Measurements from ENCODE around the gene TP53AIP1. TPM values are rescaled to one million over a fixed set of nuclear protein-coding genes. Genes with fewer than 3 reads are reported as not detected.

TP53AIP1 gene
- total RNA-seq, 1 experiment from 2014 or later, result not detected

GRCh38 chr11:128934926-128935325, 7.7 kb downstream of the TP53AIP1 start:
- H3K14ac ChIP-seq (ENCODE audit: insufficient read depth, low read length), result no peak overlapping the region
- Mint-ChIP-seq H3K4me1 (peaks cover 21 to 30% of the 10 kb centered on the region in 2 experiments), H3K4me3 (no peak overlapping the region), H3K27me3 (ENCODE audit: low read depth) (peaks cover 54% of the 10 kb centered on the region), H3K36me3 (ENCODE audit: insufficient read depth in 1 of 3, low read depth in 3 of 3) (0 out of 7 replicates have a peak, but pooled peaks cover 0 to 3% (median 0%) of the 10 kb centered on the region in 3 experiments), H3K27ac (no peak overlapping the region), H3K9me3 (peaks cover 0 to 3% of the 10 kb centered on the region in 2 experiments; a peak in 2 of 5 replicates)
- H2BK15ac ChIP-seq (ENCODE audit: low read depth, low read length), result no peak overlapping the region
- H4K5ac ChIP-seq (ENCODE audit: insufficient read length, low read depth, low read length), result no peak overlapping the region
- no peak overlapping the region for H3K27ac ChIP-seq (ENCODE audit: insufficient read length, low read depth, low read length)
- no peaks in the 10 kb centered on the region for H3K23me2 ChIP-seq (ENCODE audit: insufficient read length, low read depth, low read length, poor library complexity, severe bottlenecking)
- no peak overlapping the region for H4K8ac ChIP-seq (replicated peaks; ENCODE audit: insufficient read length, low read depth, low read length)
- H3K9ac ChIP-seq (ENCODE audit: extremely low read depth, insufficient read length, low read length), result no peak overlapping the region
- TF ChIP-seq, protein P1, sequence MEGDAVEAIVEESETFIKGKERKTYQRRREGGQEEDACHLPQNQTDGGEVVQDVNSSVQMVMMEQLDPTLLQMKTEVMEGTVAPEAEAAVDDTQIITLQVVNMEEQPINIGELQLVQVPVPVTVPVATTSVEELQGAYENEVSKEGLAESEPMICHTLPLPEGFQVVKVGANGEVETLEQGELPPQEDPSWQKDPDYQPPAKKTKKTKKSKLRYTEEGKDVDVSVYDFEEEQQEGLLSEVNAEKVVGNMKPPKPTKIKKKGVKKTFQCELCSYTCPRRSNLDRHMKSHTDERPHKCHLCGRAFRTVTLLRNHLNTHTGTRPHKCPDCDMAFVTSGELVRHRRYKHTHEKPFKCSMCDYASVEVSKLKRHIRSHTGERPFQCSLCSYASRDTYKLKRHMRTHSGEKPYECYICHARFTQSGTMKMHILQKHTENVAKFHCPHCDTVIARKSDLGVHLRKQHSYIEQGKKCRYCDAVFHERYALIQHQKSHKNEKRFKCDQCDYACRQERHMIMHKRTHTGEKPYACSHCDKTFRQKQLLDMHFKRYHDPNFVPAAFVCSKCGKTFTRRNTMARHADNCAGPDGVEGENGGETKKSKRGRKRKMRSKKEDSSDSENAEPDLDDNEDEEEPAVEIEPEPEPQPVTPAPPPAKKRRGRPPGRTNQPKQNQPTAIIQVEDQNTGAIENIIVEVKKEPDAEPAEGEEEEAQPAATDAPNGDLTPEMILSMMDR (conservative IDR thresholded peaks at IDR 0.05), result no peak
- DNase-seq, result no peak
- H3K9me3 ChIP-seq (ENCODE audit: control insufficient read depth, low read depth, low read length), result no peaks in the 10 kb centered on the region
- H3K79me1 ChIP-seq (ENCODE audit: insufficient read depth, low read depth, low read length, poor library complexity, severe bottlenecking), result no peaks in the 10 kb centered on the region
- peaks cover under 1% of the 10 kb centered on the region; the same call in 1 of the 2 replicates for H3K27me3 ChIP-seq (ENCODE audit: insufficient read depth, low read length)
- no peak overlapping the region for H3K4ac ChIP-seq (ENCODE audit: low read depth, low read length)
- H3T11ph ChIP-seq (ENCODE audit: low read length), result no peak overlapping the region
- H3K56ac ChIP-seq (ENCODE audit: insufficient read length, low read depth, low read length), result no peak overlapping the region
- no peak overlapping the region for H3K4me2 ChIP-seq (ENCODE audit: insufficient read depth, insufficient read length, low read length)
- H2AK5ac ChIP-seq (ENCODE audit: insufficient read length, low read length), result no peak overlapping the region
- no peak overlapping the region for H2BK120ac ChIP-seq (ENCODE audit: low read depth, low read length, poor library complexity, severe bottlenecking)
- no peak overlapping the region for H3K23ac ChIP-seq (ENCODE audit: insufficient read length, low read depth, low read length)
- H2BK12ac ChIP-seq (ENCODE audit: insufficient read length, low read depth, low read length), result no peak overlapping the region
- H4K91ac ChIP-seq (ENCODE audit: insufficient read length, low read depth, low read length), result no peak overlapping the region
- H2BK5ac ChIP-seq (ENCODE audit: insufficient read length, low read length), result no peak overlapping the region
- H2AFZ ChIP-seq (ENCODE audit: low read length), result no peak overlapping the region
- no peaks in the 10 kb centered on the region; the same call in 1 of the 2 replicates for H3K4me1 ChIP-seq (ENCODE audit: insufficient read depth, low read length)
- H4K20me1 ChIP-seq (ENCODE audit: control insufficient read depth, insufficient read depth, insufficient read length), result no peaks in the 10 kb centered on the region
- H3K79me2 ChIP-seq (ENCODE audit: insufficient read depth, low read length), result no peaks in the 10 kb centered on the region
- WGBS (ENCODE audit: extremely low coverage, insufficient read length, low lambda C conversion rate), result no CpG with 5 or more reads among the region's 10 CpGs
- no peak overlapping the region for H2BK20ac ChIP-seq (ENCODE audit: low read depth, low read length, poor library complexity, severe bottlenecking)
- H3K18ac ChIP-seq (ENCODE audit: insufficient read length, low read depth, low read length), result no peak overlapping the region
